GM18519 (cell line): ENCODE results near the gene MYZAP.

Experiments used
- ATAC-seq: cut with Tn5 transposase; IDR thresholded peaks from one replicate; pipeline ENCODE4 v1.9.1; 2021; ENCODE audit warnings: mild to moderate bottlenecking, moderate library complexity; ENCODE audit not compliant: unreplicated experiment, low FRiP score

Gene MYZAP

GRCh38 chr15:57654153-57654852 is 62.6 kb downstream of the MYZAP start:
- ATAC-seq, result no peak

GRCh38 chr15:57655053-57655452 is 63.3 kb downstream of the MYZAP start:
- no peak for ATAC-seq

GRCh38 chr15:57655809-57656208 is 64.1 kb downstream of the MYZAP start:
- ATAC-seq, result no peak

GRCh38 chr15:57656434-57656833 is 64.7 kb downstream of the MYZAP start:
- no peak for ATAC-seq

- ATAC-seq, result no peak
These were observed 65.9 kb downstream of the MYZAP start for GRCh38 chr15:57657619-57658018.

GRCh38 chr15:57662091-57662744 is 70.5 kb downstream of the MYZAP start:
- ATAC-seq, result no peak

- ATAC-seq, result no peak
These were observed 71.1 kb downstream of the MYZAP start for GRCh38 chr15:57662802-57663201.

GRCh38 chr15:57663262-57663661 is 71.6 kb downstream of the MYZAP start:
- no peak for ATAC-seq

GRCh38 chr15:57665194-57665593 is 73.5 kb downstream of the MYZAP start:
- no peak for ATAC-seq

- ATAC-seq, result no peak
These were observed 74.2 kb downstream of the MYZAP start for GRCh38 chr15:57665939-57666338.

GRCh38 chr15:57667171-57667849 is 75.6 kb downstream of the MYZAP start:
- no peak for ATAC-seq

- ATAC-seq, result no peak
These were observed 76.3 kb downstream of the MYZAP start for GRCh38 chr15:57668016-57668415.

- no peak for ATAC-seq
These were observed 79.9 kb downstream of the MYZAP start for GRCh38 chr15:57671636-57672035.

- ATAC-seq, result no peak
These were observed 83.9 kb downstream of the MYZAP start for GRCh38 chr15:57675481-57676181.

- no peak for ATAC-seq
These were observed 84.9 kb downstream of the MYZAP start for GRCh38 chr15:57676585-57676984.

- no peak for ATAC-seq
These were observed 85.5 kb downstream of the MYZAP start for GRCh38 chr15:57677204-57677603.

- ATAC-seq, result no peak
These were observed 88.3 kb downstream of the MYZAP start for GRCh38 chr15:57680021-57680420.

- ATAC-seq, result no peak
These were observed 89.3 kb downstream of the MYZAP start for GRCh38 chr15:57681011-57681410.

- ATAC-seq, result no peak
These were observed 91.8 kb downstream of the MYZAP start for GRCh38 chr15:57683481-57683880.

GRCh38 chr15:57684491-57685151 is 92.9 kb downstream of the MYZAP start:
- no peak for ATAC-seq
